Measurements from ENCODE around the gene TEX264. TPM values are rescaled to one million over a fixed set of nuclear protein-coding genes. Genes with fewer than 3 reads are reported as not detected.
A peak's percentile ranks its signal among the peaks of the same experiment; 100 is the strongest.

Gene TEX264
- total RNA-seq (51.0 and 54.4 TPM in 2 replicates), polyA plus RNA-seq (34.3 and 44.1 TPM in 2 replicates), polyA minus RNA-seq (ENCODE audit: low replicate concordance) (87.4 and 115 TPM in 2 replicates)
- 34.4 and 44.2 TPM in 2 replicates for polyA plus RNA-seq (2012)

DNA sequence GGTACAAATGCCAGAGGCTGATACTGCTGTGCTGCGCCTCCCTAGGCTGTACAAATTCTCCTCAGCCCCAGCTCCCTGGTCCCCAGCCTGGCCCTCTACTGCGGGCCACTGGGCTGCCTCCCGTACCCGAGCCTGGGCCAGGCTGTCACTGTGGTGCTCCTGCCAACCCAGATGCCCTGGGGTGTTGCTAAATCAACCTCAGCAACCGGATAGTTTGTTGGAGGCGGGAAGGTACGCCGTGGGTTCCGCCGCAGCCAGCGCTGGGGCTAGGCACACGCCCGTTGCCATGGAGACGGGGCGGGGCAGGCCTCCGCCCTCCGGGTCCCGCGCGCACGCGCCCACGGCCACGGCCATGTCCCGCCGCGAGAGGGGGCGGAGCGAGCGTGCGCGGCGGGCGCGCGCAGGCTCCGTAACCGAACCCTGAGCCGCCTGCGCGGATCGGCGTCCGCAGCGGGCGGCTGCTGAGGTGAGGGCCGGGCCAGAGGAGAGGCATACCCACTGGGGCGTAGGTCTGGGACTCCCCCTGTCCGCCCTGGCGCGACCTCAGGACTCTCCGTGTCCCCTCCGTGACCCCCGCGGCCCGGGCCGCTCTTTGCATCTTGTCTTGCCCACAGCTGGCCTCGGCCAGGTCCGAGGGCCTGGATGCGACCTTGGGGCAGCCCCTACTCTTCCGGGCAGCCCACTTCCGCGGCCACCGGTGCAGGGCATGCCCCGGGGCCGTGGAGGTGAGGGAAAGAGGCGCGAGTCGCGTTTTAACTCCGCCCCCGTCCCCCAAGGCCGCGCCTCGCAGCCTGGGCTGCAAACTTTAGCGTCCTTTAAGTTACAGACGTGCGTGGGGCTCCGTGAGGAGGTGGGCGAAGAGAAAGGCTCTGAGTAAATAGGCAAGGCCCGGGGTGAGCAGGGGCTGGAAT is at the start of gene TEX264:
Gene TEX264 (plus strand): TSS at position 430 of the 911 bp plus-strand sequence. CDS start 3,053 bp downstream, outside the sequence.
- Histone ChIP-seq H3K36me3 (ENCODE audit: control insufficient read depth, insufficient read depth, low read length) (no peaks in the 10 kb centered on the region), H3K79me2 (ENCODE audit: control insufficient read depth, insufficient read depth, low read length) (no peaks in the 10 kb centered on the region), H3K9me3 (ENCODE audit: control insufficient read depth, insufficient read depth, low read depth, low read length) (no peaks in the 10 kb centered on the region), H3K4me3 (replicated peaks in 1 of 4; ENCODE audit: control extremely low read depth in 1 of 4, insufficient read depth in 1 of 4, low read depth in 3 of 4, low read length in 4 of 4) (peak within 1 kb of the TSS; percentile 59 to 96 (median 83)), H4K20me1 (ENCODE audit: control insufficient read depth, extremely low read depth, insufficient read depth, low read length) (no peaks in the 10 kb centered on the region), H3K9ac (ENCODE audit: insufficient read depth, low read length) (peak within 1 kb of the TSS; percentile 73), H3K4me1 (ENCODE audit: control insufficient read depth, extremely low read depth, insufficient read depth, low read length) (peaks cover 13% of the 10 kb centered on the region), H3K4me2 (ENCODE audit: extremely low read depth, insufficient read depth, low read length) (peak within 1 kb of the TSS; percentile 75), H3K27me3 (ENCODE audit: control insufficient read depth, insufficient read depth, low read length) (no peaks in the 10 kb centered on the region), H2AFZ (ENCODE audit: low read length) (peak within 1 kb of the TSS; percentile 50), H3K27ac (ENCODE audit: insufficient read depth, low read length) (peak within 1 kb of the TSS; percentile 72)
- DNase-seq (ENCODE audit: low read depth in 2 of 2): peak; percentile 76 to 82
- TF ChIP-seq CTCF (conservative IDR thresholded peaks at IDR 0.05 in 1 of 2, IDR thresholded peaks at IDR 0.05 in 1 of 2; ENCODE audit: low read depth in 1 of 2, low read length in 2 of 2): no peak
- no peak for TF ChIP-seq EZH2 (IDR thresholded peaks at IDR 0.05; ENCODE audit: low read length, missing control alignments)

GRCh38 chr3:51622413-51622812 is 48.6 kb upstream of the TEX264 start:
- H2AFZ ChIP-seq (ENCODE audit: low read length): no peak overlapping the region
- peak; percentile 29 to 36 for DNase-seq (ENCODE audit: low read depth in 2 of 2)

More at GRCh38 chr3:51622413-51622812, 48.6 kb upstream of the TEX264 start:
- TF ChIP-seq CTCF (conservative IDR thresholded peaks at IDR 0.05 in 1 of 2, IDR thresholded peaks at IDR 0.05 in 1 of 2; ENCODE audit: low read depth in 1 of 2, low read length in 2 of 2): no peak
- H3K4me1 ChIP-seq (ENCODE audit: control insufficient read depth, extremely low read depth, insufficient read depth, low read length): peaks cover 19% of the 10 kb centered on the region
- H3K27me3 ChIP-seq (ENCODE audit: control insufficient read depth, insufficient read depth, low read length): no peaks in the 10 kb centered on the region
- H3K4me2 ChIP-seq (ENCODE audit: extremely low read depth, insufficient read depth, low read length): no peak overlapping the region
- no peaks in the 10 kb centered on the region for H3K9me3 ChIP-seq (ENCODE audit: control insufficient read depth, insufficient read depth, low read depth, low read length)
- no peak overlapping the region for H3K27ac ChIP-seq (ENCODE audit: insufficient read depth, low read length)
- no peaks in the 10 kb centered on the region for H3K36me3 ChIP-seq (ENCODE audit: control insufficient read depth, insufficient read depth, low read length)
- H4K20me1 ChIP-seq (ENCODE audit: control insufficient read depth, extremely low read depth, insufficient read depth, low read length): no peaks in the 10 kb centered on the region
- no peak overlapping the region for H3K9ac ChIP-seq (ENCODE audit: insufficient read depth, low read length)
- no peak overlapping the region for H3K4me3 ChIP-seq (replicated peaks in 1 of 4; ENCODE audit: control extremely low read depth in 1 of 4, insufficient read depth in 1 of 4, low read depth in 3 of 4, low read length in 4 of 4)
- H3K79me2 ChIP-seq (ENCODE audit: control insufficient read depth, insufficient read depth, low read length): peaks cover 3% of the 10 kb centered on the region

Measured in fibroblast of lung (primary cell).